HCT116 (cell line): ENCODE data around the gene PPP6R3.

Source experiments
- ATF3 ChIP-seq: IDR thresholded peaks from 2 replicates; pipeline ENCODE4 v1.6.1; 2012
- CEBPB ChIP-seq: IDR thresholded peaks from 2 replicates; pipeline ENCODE4 v1.6.1; 2012; ENCODE audit warnings: low read depth
- CTCF ChIP-seq, 3 experiments: fragments of 200-600 bp in 1 of 3; sonication (generic) in 1 of 3; IDR thresholded peaks in 2 of 3; conservative IDR thresholded peaks in 1 of 3; 2 replicates each; pipeline ENCODE4 v1.5.1; 2012 to 2017; ENCODE audit warnings: low read depth in 2 of 3, low read length in 2 of 3, antibody characterized with exemption in 1 of 3, borderline replicate concordance in 1 of 3, control low read depth in 1 of 3, mild to moderate bottlenecking in 1 of 3, mixed read lengths in 1 of 3, mixed run types in 1 of 3, moderate library complexity in 1 of 3; ENCODE audit not compliant: insufficient read depth in 1 of 3
- EZH2phosphoT487 ChIP-seq: fragments of 200-600 bp; IDR thresholded peaks from 2 replicates; pipeline ENCODE4 v1.6.1; 2018; ENCODE audit warnings: antibody characterized with exemption, borderline replicate concordance
- FOSL1 ChIP-seq: IDR thresholded peaks from 2 replicates; pipeline ENCODE4 v1.6.1; 2012; ENCODE audit warnings: low read depth
- JUND ChIP-seq: IDR thresholded peaks from 2 replicates; pipeline ENCODE4 v1.6.1; 2012
- POLR2A ChIP-seq: IDR thresholded peaks from 2 replicates; pipeline ENCODE4 v1.7.0; 2011; ENCODE audit warnings: borderline replicate concordance; ENCODE audit not compliant: insufficient read depth, insufficient read length; ENCODE audit errors: extremely low read depth
- POLR2AphosphoS5 ChIP-seq: IDR thresholded peaks from 2 replicates; pipeline ENCODE4 v1.6.1; 2011; ENCODE audit warnings: mild to moderate bottlenecking, low read depth, low read length, moderate library complexity
- RAD21 ChIP-seq: IDR thresholded peaks from 2 replicates; pipeline ENCODE4 v1.6.1; 2012; ENCODE audit warnings: low read depth, mild to moderate bottlenecking
- ZFX ChIP-seq: fragments of 450-650 bp; IDR thresholded peaks from 2 replicates; pipeline ENCODE4 v1.6.1; 2017

DNA sequence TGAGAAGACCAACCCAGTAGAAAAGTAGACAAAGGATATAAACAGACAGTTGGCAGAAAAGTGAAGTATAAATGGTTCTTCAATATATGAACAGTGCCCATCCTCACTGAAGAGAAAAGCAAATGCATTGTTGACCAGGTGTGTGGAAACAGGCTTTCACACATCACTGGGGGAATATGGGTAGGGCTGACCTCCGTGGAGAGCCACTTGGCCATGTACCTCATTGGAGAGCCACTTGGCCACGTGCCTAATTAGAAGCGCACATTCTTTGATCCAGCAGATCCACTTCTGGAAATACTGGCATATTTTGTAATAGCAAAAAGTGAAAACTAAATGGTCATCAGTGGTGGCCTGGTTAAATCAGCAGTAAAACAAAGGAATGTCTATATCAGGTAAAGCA is 43.2 kb downstream of the PPP6R3 start:
- TF ChIP-seq JUND, result no peak
- TF ChIP-seq CTCF (IDR thresholded peaks at IDR 0.05 in 2 of 3, conservative IDR thresholded peaks at IDR 0.05 in 1 of 3; ENCODE audit: borderline replicate concordance in 1 of 3, insufficient read depth in 1 of 3, low read depth in 2 of 3, low read length in 2 of 3), result no peak
- no peak for TF ChIP-seq RAD21
- TF ChIP-seq POLR2A, result no peak
- no peak for TF ChIP-seq CEBPB
- no peak for TF ChIP-seq POLR2AphosphoS5
- no peak for TF ChIP-seq ATF3
- no peak for TF ChIP-seq EZH2phosphoT487
- no peak for TF ChIP-seq FOSL1
- no peak for TF ChIP-seq ZFX
